Measurements from ENCODE around the gene ERI3.

ERI3 gene

GRCh38 chr1:44222397-44223186 is 132.5 kb downstream of the ERI3 start:
- TF ChIP-seq TCF12 (IDR thresholded peaks at IDR 0.05; ENCODE audit: low read depth) (no peak), RAD21 (IDR thresholded peaks at IDR 0.05; ENCODE audit: low read depth) (no peak), ZBTB7A (IDR thresholded peaks at IDR 0.05; ENCODE audit: low read depth) (no peak), TEAD4 (IDR thresholded peaks at IDR 0.05) (no peak), CREB1 (IDR thresholded peaks at IDR 0.05; ENCODE audit: low read depth) (no peak), MAX (IDR thresholded peaks at IDR 0.05) (no peak), EP300 (IDR thresholded peaks at IDR 0.05; ENCODE audit: borderline replicate concordance) (no peak), NFIC (IDR thresholded peaks at IDR 0.05) (no peak), USF1 (IDR thresholded peaks at IDR 0.05) (no peak), EGR1 (IDR thresholded peaks at IDR 0.05) (no peak), CEBPB (IDR thresholded peaks at IDR 0.05) (no peak)

- TF ChIP-seq REST (IDR thresholded peaks at IDR 0.05; ENCODE audit: low read depth) (no peak), TAF1 (IDR thresholded peaks at IDR 0.05; ENCODE audit: low read depth) (no peak), CREB1 (IDR thresholded peaks at IDR 0.05; ENCODE audit: low read depth) (no peak), RAD21 (IDR thresholded peaks at IDR 0.05; ENCODE audit: low read depth) (no peak), NFIC (IDR thresholded peaks at IDR 0.05) (no peak), ZBTB7A (IDR thresholded peaks at IDR 0.05; ENCODE audit: low read depth) (no peak), EP300 (IDR thresholded peaks at IDR 0.05; ENCODE audit: borderline replicate concordance) (no peak), EGR1 (IDR thresholded peaks at IDR 0.05) (no peak), CEBPB (IDR thresholded peaks at IDR 0.05) (no peak), MAX (IDR thresholded peaks at IDR 0.05) (no peak), TCF12 (IDR thresholded peaks at IDR 0.05; ENCODE audit: low read depth) (no peak), FOXM1 (IDR thresholded peaks at IDR 0.05; ENCODE audit: borderline replicate concordance, low read depth) (no peak)
Observed at GRCh38 chr1:44221769-44222168, 133.3 kb downstream of the ERI3 start.

GRCh38 chr1:44220755-44221154 is 134.3 kb downstream of the ERI3 start:
- TF ChIP-seq CREB1 (IDR thresholded peaks at IDR 0.05; ENCODE audit: low read depth) (no peak), YY1 (IDR thresholded peaks at IDR 0.05; ENCODE audit: low read depth) (no peak), ZBTB7A (IDR thresholded peaks at IDR 0.05; ENCODE audit: low read depth) (no peak), REST (IDR thresholded peaks at IDR 0.05; ENCODE audit: low read depth) (no peak), RAD21 (IDR thresholded peaks at IDR 0.05; ENCODE audit: low read depth) (no peak), CEBPB (IDR thresholded peaks at IDR 0.05) (no peak), TAF1 (IDR thresholded peaks at IDR 0.05; ENCODE audit: low read depth) (no peak), MAX (IDR thresholded peaks at IDR 0.05) (no peak), TCF12 (IDR thresholded peaks at IDR 0.05; ENCODE audit: low read depth) (no peak), EP300 (IDR thresholded peaks at IDR 0.05; ENCODE audit: borderline replicate concordance) (no peak), NFIC (IDR thresholded peaks at IDR 0.05) (no peak), EGR1 (IDR thresholded peaks at IDR 0.05) (no peak)

- TF ChIP-seq EGR1 (IDR thresholded peaks at IDR 0.05) (no peak), CEBPB (IDR thresholded peaks at IDR 0.05) (no peak), MAX (IDR thresholded peaks at IDR 0.05) (no peak), RAD21 (IDR thresholded peaks at IDR 0.05; ENCODE audit: low read depth) (no peak), ZBTB7A (IDR thresholded peaks at IDR 0.05; ENCODE audit: low read depth) (no peak), REST (IDR thresholded peaks at IDR 0.05; ENCODE audit: low read depth) (no peak), TCF12 (IDR thresholded peaks at IDR 0.05; ENCODE audit: low read depth) (no peak), NFIC (IDR thresholded peaks at IDR 0.05) (no peak), USF1 (IDR thresholded peaks at IDR 0.05) (no peak)
Observed at GRCh38 chr1:44220001-44220751, 134.9 kb downstream of the ERI3 start.

Data from Ishikawa (cell line).